ENCODE measurements around the gene BCL10.

The BCL10 gene

GRCh38 chr1:85219853-85220610 is 56.4 kb downstream of the BCL10 start:
- no peak for DNase-seq

GRCh38 chr1:85216697-85217096 is 59.7 kb downstream of the BCL10 start:
- DNase-seq, result no peak
